Neural cell (in vitro differentiated cells): ENCODE results near the gene PDS5A. TPM values are rescaled to one million over a fixed set of nuclear protein-coding genes. Genes with fewer than 3 reads are reported as not detected.
"Not testable (repeated sequence)": the region's sequence is repeated elsewhere in the genome, so short reads cannot be mapped to it uniquely, and the experiment has no call there.

ENCODE experiments used
- H2AFZ ChIP-seq: fragments of 200-600, 300-800 bp; sonication (generic), shearing (Covaris generic); 2 replicates; pipeline ENCODE4 v1.6.0; 2014; ENCODE audit warnings: low read depth, mild to moderate bottlenecking, antibody characterized with exemption, low read length, moderate library complexity
- H3F3A ChIP-seq: fragments of 200-600 bp; shearing (Covaris generic); 2 replicates; pipeline ENCODE4 v1.6.1; 2016; ENCODE audit warnings: mild to moderate bottlenecking, moderate library complexity, mixed read lengths, antibody characterized with exemption, low read length; ENCODE audit not compliant: insufficient read depth, poor library complexity, severe bottlenecking
- H3K27ac ChIP-seq: fragments of 200-600, 300-800 bp; sonication (generic), shearing (Covaris generic); 2 replicates; pipeline ENCODE4 v1.5.1; 2014; ENCODE audit warnings: mild to moderate bottlenecking, low read length, moderate library complexity
- H3K27me3 ChIP-seq: fragments of 300-800, 200-600 bp; sonication (generic), shearing (Covaris generic); 2 replicates; pipeline ENCODE4 v1.6.0; 2014; ENCODE audit warnings: mild to moderate bottlenecking, low read depth, low read length, moderate library complexity; ENCODE audit not compliant: insufficient read depth
- H3K36me3 ChIP-seq: fragments of 300-800, 200-600 bp; sonication (generic), shearing (Covaris generic); 2 replicates; pipeline ENCODE4 v1.5.1; 2014; ENCODE audit warnings: mild to moderate bottlenecking, antibody characterized with exemption, low read length, moderate library complexity; ENCODE audit not compliant: insufficient read depth
- H3K4me2 ChIP-seq: fragments of 300-800, 200-600 bp; sonication (generic), shearing (Covaris generic); 2 replicates; pipeline ENCODE4 v1.6.0; 2014; ENCODE audit warnings: mild to moderate bottlenecking, low read length
- H3K4me3 ChIP-seq: fragments of 300-800, 200-600 bp; sonication (generic), shearing (Covaris generic); 2 replicates; pipeline ENCODE4 v1.5.1; 2014; ENCODE audit warnings: mild to moderate bottlenecking, low read length, moderate library complexity
- H3K79me2 ChIP-seq: fragments of 200-600 bp; shearing (Covaris generic); replicated peaks from 2 replicates; pipeline ENCODE4 v1.6.0; 2014; ENCODE audit warnings: mild to moderate bottlenecking, low read length, moderate library complexity; ENCODE audit not compliant: insufficient read depth
- H3K9ac ChIP-seq: fragments of 300-800, 200-600 bp; sonication (generic), shearing (Covaris generic); 2 replicates; pipeline ENCODE4 v1.6.1; 2016; ENCODE audit warnings: mild to moderate bottlenecking, low read length, mixed read lengths
- H3K9me2 ChIP-seq: fragments of 200-600 bp; shearing (Covaris generic); 2 replicates; pipeline ENCODE4 v1.6.1; 2016; ENCODE audit warnings: mild to moderate bottlenecking, low read length, mixed read lengths; ENCODE audit not compliant: insufficient read depth
- H3K9me3 ChIP-seq: fragments of 200-600, 300-800 bp; sonication (generic), shearing (Covaris generic); 2 replicates; pipeline ENCODE4 v1.6.1; 2016; ENCODE audit warnings: mild to moderate bottlenecking, mixed run types, low read length, moderate library complexity, mixed read lengths
- H4K20me1 ChIP-seq: fragments of 200-600 bp; shearing (Covaris generic); 2 replicates; pipeline ENCODE4 v1.6.1; 2016; ENCODE audit warnings: mild to moderate bottlenecking, mixed run types; ENCODE audit not compliant: insufficient read depth
- EP300 ChIP-seq: fragments of 450-650 bp; conservative IDR thresholded peaks from 2 replicates; pipeline ENCODE4 v1.6.1; 2014; ENCODE audit warnings: antibody characterized with exemption, mild to moderate bottlenecking, moderate library complexity; ENCODE audit not compliant: poor library complexity, severe bottlenecking
- EZH2 ChIP-seq: fragments of 200-600, 300-800 bp; shearing (Covaris generic), sonication (generic); IDR thresholded peaks from 2 replicates; pipeline ENCODE4 v1.6.1; 2014; ENCODE audit warnings: antibody characterized with exemption, low read length, borderline replicate concordance, mild to moderate bottlenecking; ENCODE audit not compliant: insufficient read depth, poor library complexity, severe bottlenecking
- MXI1 ChIP-seq: fragments of 450-650 bp; conservative IDR thresholded peaks from 2 replicates; pipeline ENCODE4 v1.6.1; 2014; ENCODE audit warnings: antibody characterized with exemption, mild to moderate bottlenecking; ENCODE audit not compliant: poor library complexity, severe bottlenecking
- POLR2AphosphoS5 ChIP-seq: IDR thresholded peaks from 2 replicates; pipeline ENCODE4 v1.6.1; 2012
- RAD21 ChIP-seq: fragments of 450-650 bp; conservative IDR thresholded peaks from 2 replicates; pipeline ENCODE4 v1.6.1; 2014; ENCODE audit warnings: antibody characterized with exemption, mild to moderate bottlenecking, moderate library complexity
- SMC3 ChIP-seq: fragments of 450-650 bp; conservative IDR thresholded peaks from 2 replicates; pipeline ENCODE4 v1.6.1; 2014; ENCODE audit warnings: antibody characterized with exemption, mild to moderate bottlenecking, moderate library complexity; ENCODE audit not compliant: poor library complexity
- TAF1 ChIP-seq: IDR thresholded peaks from 2 replicates; pipeline ENCODE4 v1.6.1; 2012; ENCODE audit warnings: low read depth
- polyA plus RNA-seq: library from polyadenylated mRNA; depleted of rRNA; stranded (reverse); fragments of >200 nt; gene quantifications from 2 replicates; pipeline ENCODE4 v1.2.3, GENCODE V29; 2014
- TF ChIP-seq, protein P1 (sequence below): fragments of 450-650 bp; IDR thresholded peaks from 2 replicates; pipeline ENCODE4 v1.5.1; 2014; ENCODE audit warnings: antibody characterized with exemption, mild to moderate bottlenecking, moderate library complexity; ENCODE audit not compliant: poor library complexity, severe bottlenecking
- TF ChIP-seq, protein P2 (sequence below): IDR thresholded peaks from 2 replicates; pipeline ENCODE4 v1.6.1; 2012; ENCODE audit warnings: borderline replicate concordance

PDS5A gene
- polyA plus RNA-seq, 1 donor from 2014 or later: 46.3 TPM

DNA sequence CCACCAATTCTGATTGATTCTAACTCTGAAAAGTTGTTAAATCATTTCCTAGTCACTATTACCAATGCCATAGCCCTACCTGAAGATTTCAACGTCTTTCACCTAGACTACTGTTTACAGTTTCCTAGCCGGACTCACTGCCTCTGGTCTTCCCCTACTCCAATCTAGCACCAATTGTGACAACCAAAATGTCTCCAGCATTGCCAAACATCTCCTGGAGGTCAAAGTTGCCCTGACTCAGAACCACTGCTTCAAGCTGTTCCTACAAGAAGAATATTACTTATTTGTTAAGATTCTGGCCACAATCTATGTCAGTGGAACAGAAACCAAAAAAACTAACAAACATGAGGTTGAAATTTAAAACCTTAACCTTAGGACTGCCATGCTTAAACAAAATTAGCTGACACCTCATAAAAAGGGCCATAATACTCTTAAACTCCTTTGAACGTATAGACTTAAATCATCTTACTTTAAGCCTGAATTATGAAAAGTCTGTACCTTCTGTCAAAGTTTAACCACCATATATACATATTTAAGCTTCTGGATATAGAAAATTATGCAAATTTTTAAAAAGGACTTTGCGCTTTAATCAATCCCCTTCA lies 2.1 kb downstream of the PDS5A start:
- TF ChIP-seq EZH2 (no peak), MXI1 (no peak), POLR2AphosphoS5 (no peak), RAD21 (no peak), EP300 (no peak), SMC3 (no peak), TAF1 (no peak)
- TF ChIP-seq, protein P1, sequence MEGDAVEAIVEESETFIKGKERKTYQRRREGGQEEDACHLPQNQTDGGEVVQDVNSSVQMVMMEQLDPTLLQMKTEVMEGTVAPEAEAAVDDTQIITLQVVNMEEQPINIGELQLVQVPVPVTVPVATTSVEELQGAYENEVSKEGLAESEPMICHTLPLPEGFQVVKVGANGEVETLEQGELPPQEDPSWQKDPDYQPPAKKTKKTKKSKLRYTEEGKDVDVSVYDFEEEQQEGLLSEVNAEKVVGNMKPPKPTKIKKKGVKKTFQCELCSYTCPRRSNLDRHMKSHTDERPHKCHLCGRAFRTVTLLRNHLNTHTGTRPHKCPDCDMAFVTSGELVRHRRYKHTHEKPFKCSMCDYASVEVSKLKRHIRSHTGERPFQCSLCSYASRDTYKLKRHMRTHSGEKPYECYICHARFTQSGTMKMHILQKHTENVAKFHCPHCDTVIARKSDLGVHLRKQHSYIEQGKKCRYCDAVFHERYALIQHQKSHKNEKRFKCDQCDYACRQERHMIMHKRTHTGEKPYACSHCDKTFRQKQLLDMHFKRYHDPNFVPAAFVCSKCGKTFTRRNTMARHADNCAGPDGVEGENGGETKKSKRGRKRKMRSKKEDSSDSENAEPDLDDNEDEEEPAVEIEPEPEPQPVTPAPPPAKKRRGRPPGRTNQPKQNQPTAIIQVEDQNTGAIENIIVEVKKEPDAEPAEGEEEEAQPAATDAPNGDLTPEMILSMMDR: no peak
- TF ChIP-seq, protein P2, sequence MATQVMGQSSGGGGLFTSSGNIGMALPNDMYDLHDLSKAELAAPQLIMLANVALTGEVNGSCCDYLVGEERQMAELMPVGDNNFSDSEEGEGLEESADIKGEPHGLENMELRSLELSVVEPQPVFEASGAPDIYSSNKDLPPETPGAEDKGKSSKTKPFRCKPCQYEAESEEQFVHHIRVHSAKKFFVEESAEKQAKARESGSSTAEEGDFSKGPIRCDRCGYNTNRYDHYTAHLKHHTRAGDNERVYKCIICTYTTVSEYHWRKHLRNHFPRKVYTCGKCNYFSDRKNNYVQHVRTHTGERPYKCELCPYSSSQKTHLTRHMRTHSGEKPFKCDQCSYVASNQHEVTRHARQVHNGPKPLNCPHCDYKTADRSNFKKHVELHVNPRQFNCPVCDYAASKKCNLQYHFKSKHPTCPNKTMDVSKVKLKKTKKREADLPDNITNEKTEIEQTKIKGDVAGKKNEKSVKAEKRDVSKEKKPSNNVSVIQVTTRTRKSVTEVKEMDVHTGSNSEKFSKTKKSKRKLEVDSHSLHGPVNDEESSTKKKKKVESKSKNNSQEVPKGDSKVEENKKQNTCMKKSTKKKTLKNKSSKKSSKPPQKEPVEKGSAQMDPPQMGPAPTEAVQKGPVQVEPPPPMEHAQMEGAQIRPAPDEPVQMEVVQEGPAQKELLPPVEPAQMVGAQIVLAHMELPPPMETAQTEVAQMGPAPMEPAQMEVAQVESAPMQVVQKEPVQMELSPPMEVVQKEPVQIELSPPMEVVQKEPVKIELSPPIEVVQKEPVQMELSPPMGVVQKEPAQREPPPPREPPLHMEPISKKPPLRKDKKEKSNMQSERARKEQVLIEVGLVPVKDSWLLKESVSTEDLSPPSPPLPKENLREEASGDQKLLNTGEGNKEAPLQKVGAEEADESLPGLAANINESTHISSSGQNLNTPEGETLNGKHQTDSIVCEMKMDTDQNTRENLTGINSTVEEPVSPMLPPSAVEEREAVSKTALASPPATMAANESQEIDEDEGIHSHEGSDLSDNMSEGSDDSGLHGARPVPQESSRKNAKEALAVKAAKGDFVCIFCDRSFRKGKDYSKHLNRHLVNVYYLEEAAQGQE: no peak
- Histone ChIP-seq H3K36me3 (peaks cover 5% of the 10 kb centered on the region), H3K27ac (no peak overlapping the region), H3K79me2 (peaks cover 48% of the 10 kb centered on the region), H3K4me3 (peak overlapping the region; percentile 97), H3K27me3 (no peaks in the 10 kb centered on the region), H3K4me2 (peak overlapping the region; percentile 94), H3K9ac (peak overlapping the region; percentile 85), H3F3A (no peaks in the 10 kb centered on the region), H4K20me1 (no peaks in the 10 kb centered on the region), H3K9me2 (no peaks in the 10 kb centered on the region), H3K9me3 (no peaks in the 10 kb centered on the region), H2AFZ (no peak overlapping the region)

DNA sequence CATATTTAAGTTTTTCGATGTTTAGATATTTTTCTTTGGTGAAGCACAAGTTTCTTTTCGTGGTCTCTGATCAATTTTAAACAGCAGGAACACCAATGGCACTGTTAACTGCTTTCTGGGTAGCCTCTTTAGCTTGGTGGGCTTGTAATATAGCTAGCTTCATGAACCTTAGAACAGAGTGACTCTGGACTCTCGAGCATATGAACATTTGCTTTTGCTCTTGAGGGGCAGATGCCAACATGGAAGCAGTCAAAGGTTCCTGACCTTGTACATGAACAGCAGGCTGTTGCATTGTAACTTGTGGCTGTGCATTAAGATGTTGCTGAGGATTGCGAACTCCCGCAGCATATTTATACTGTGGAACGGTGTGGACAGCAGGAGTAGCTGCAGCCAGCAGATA lies 4.7 kb downstream of the PDS5A start:
- not testable (repeated sequence) for H3F3A ChIP-seq, H3K4me3 ChIP-seq, H2AFZ ChIP-seq, H3K4me2 ChIP-seq, H3K27me3 ChIP-seq, H3K9me2 ChIP-seq, H3K36me3 ChIP-seq, H3K9ac ChIP-seq, H4K20me1 ChIP-seq, H3K9me3 ChIP-seq, H3K27ac ChIP-seq
- H3K79me2 ChIP-seq: peaks cover 71% of the 10 kb centered on the region
